ENCODE results near the gene HP1BP3.
"Not testable (repeated sequence)": the region's sequence is repeated elsewhere in the genome, so short reads cannot be mapped to it uniquely, and the experiment has no call there.

Gene HP1BP3

GRCh38 chr1:20727746-20728316 lies 59.3 kb downstream of the HP1BP3 start:
- DNase-seq (ENCODE audit: low spot score), result no peak

- DNase-seq (ENCODE audit: low spot score), result no peak
These were observed 60.0 kb downstream of the HP1BP3 start for GRCh38 chr1:20726932-20727745.

- no peak for DNase-seq (ENCODE audit: low spot score)
These were observed 60.8 kb downstream of the HP1BP3 start for GRCh38 chr1:20726118-20726911.

GRCh38 chr1:20725189-20726117 lies 61.7 kb downstream of the HP1BP3 start:
- no peak for DNase-seq (ENCODE audit: low spot score)

GRCh38 chr1:20724364-20725188 lies 62.5 kb downstream of the HP1BP3 start:
- no peak for DNase-seq (ENCODE audit: low spot score)

- no peak for DNase-seq (ENCODE audit: low spot score)
These were observed 63.4 kb downstream of the HP1BP3 start for GRCh38 chr1:20723537-20724363.

- DNase-seq (ENCODE audit: low spot score), result no peak
These were observed 64.0 kb downstream of the HP1BP3 start for GRCh38 chr1:20723159-20723536.

GRCh38 chr1:20721117-20722061 lies 65.7 kb downstream of the HP1BP3 start:
- no peak for DNase-seq (ENCODE audit: low spot score)

- no peak for DNase-seq (ENCODE audit: low spot score)
These were observed 66.4 kb downstream of the HP1BP3 start for GRCh38 chr1:20720631-20721091.

GRCh38 chr1:20719871-20720620 lies 67.1 kb downstream of the HP1BP3 start:
- DNase-seq (ENCODE audit: low spot score), result no peak

GRCh38 chr1:20719261-20719660 lies 67.8 kb downstream of the HP1BP3 start:
- no peak for DNase-seq (ENCODE audit: low spot score)

GRCh38 chr1:20718343-20718882 lies 68.7 kb downstream of the HP1BP3 start:
- DNase-seq (ENCODE audit: low spot score), result not testable (repeated sequence)

- peak; percentile 91 for DNase-seq (ENCODE audit: low spot score)
These were observed 69.4 kb downstream of the HP1BP3 start, which contains the start of gene KIF17 for GRCh38 chr1:20717452-20718342. TSS of gene KIF17 (minus strand) at chr1:20718007. CDS start at chr1:20717706, 301 bp downstream.

- no peak for DNase-seq (ENCODE audit: low spot score)
These were observed 70.9 kb downstream of the HP1BP3 start for GRCh38 chr1:20716232-20716631.

GRCh38 chr1:20715406-20715805 lies 71.7 kb downstream of the HP1BP3 start:
- no peak for DNase-seq (ENCODE audit: low spot score)

GRCh38 chr1:20713440-20713839 lies 73.7 kb downstream of the HP1BP3 start:
- DNase-seq (ENCODE audit: low spot score), result no peak

- DNase-seq (ENCODE audit: low spot score), result no peak
These were observed 74.9 kb downstream of the HP1BP3 start for GRCh38 chr1:20712215-20712577.

Data from GM03348 (cell line).